Measurements from ENCODE around the gene NRIP1. TPM values are rescaled to one million over a fixed set of nuclear protein-coding genes. Genes with fewer than 3 reads are reported as not detected.

Gene NRIP1
- total and polyA plus RNA-seq, 9 of the 15 experiments (the other 6 are each of a cell fraction or from before 2014, with no cell fraction given), result 4.3 to 42.8 (median 19.6) TPM

DNA sequence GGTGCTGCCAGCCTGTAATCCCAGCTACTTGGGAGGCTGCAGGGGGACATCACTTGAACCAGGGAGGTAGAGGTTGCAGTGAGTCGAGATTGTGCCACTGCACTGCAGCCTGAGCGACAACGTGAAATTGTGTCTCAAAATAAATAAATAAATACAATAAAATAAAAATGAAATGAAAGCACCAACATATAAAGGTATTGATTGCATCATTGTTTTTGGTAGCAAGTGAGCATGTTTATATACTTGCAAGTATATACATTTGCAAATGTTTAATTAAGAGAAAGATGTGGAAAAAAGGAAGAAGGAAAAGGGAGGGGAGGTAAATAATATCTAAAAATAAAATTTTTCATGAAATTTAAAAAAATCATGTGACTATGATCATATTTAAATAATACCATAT is 32.8 kb upstream of the NRIP1 start:
- no peak overlapping the region for H3K9ac ChIP-seq (ENCODE audit: insufficient read depth in 1 of 2, low read depth in 2 of 2, low read length in 2 of 2)
- 0 out of 5 replicates have a peak, but pooled peaks cover 0 to 2% of the 10 kb centered on the region in 2 experiments for H3K27me3 ChIP-seq (ENCODE audit: control insufficient read depth in 2 of 2, insufficient read depth in 2 of 2, low read length in 2 of 2)
- BruUV-seq (replicated peaks), result no TSS peak
- POLR2A ChIA-PET, result no interaction called here
- intact Hi-C loops (cut with micrococcal nuclease), result no loop called here
- no peak for DNase-seq (ENCODE audit: extremely low read depth in 1 of 4, low spot score in 3 of 4)
- H3K4me1 ChIP-seq (replicated peaks in 1 of 2; ENCODE audit: control insufficient read depth in 2 of 2, insufficient read depth in 2 of 2, low read length in 2 of 2), result no peaks in the 10 kb centered on the region
- 30% methylated on average over 3 of the region's 3 CpGs for WGBS (ENCODE audit: insufficient coverage, low coverage, missing lambda C conversion rate)
- no peaks in the 10 kb centered on the region for H3K9me1 ChIP-seq (ENCODE audit: control insufficient read depth, insufficient read depth, low read length)
- no peak overlapping the region for H3K4me2 ChIP-seq (ENCODE audit: insufficient read depth, low read length)
- no peaks in the 10 kb centered on the region for H3K79me2 ChIP-seq (ENCODE audit: control insufficient read depth, insufficient read depth, low read length)
- no peak for ATAC-seq
- no peak for TF ChIP-seq NELFE (IDR thresholded peaks at IDR 0.05; ENCODE audit: insufficient read depth, insufficient read length)
- TF ChIP-seq, protein P1, sequence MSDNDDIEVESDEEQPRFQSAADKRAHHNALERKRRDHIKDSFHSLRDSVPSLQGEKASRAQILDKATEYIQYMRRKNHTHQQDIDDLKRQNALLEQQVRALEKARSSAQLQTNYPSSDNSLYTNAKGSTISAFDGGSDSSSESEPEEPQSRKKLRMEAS (CRISPR knock-in tag; IDR thresholded peaks at IDR 0.05), result no peak
- TF ChIP-seq, protein P2, sequence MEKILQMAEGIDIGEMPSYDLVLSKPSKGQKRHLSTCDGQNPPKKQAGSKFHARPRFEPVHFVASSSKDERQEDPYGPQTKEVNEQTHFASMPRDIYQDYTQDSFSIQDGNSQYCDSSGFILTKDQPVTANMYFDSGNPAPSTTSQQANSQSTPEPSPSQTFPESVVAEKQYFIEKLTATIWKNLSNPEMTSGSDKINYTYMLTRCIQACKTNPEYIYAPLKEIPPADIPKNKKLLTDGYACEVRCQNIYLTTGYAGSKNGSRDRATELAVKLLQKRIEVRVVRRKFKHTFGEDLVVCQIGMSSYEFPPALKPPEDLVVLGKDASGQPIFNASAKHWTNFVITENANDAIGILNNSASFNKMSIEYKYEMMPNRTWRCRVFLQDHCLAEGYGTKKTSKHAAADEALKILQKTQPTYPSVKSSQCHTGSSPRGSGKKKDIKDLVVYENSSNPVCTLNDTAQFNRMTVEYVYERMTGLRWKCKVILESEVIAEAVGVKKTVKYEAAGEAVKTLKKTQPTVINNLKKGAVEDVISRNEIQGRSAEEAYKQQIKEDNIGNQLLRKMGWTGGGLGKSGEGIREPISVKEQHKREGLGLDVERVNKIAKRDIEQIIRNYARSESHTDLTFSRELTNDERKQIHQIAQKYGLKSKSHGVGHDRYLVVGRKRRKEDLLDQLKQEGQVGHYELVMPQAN (IDR thresholded peaks at IDR 0.05; ENCODE audit: borderline replicate concordance), result no peak
- no peak for TF ChIP-seq MED1 (CRISPR knock-in tag; IDR thresholded peaks at IDR 0.05; ENCODE audit: borderline replicate concordance)
- no peak for TF ChIP-seq MAZ (CRISPR knock-in tag; conservative IDR thresholded peaks at IDR 0.05 in 1 of 2, IDR thresholded peaks at IDR 0.05 in 1 of 2)
- no peak for TF ChIP-seq ETV6 (IDR thresholded peaks at IDR 0.05; ENCODE audit: borderline replicate concordance in 1 of 2, low read depth in 2 of 2, low read length in 1 of 2)
- no peak for TF ChIP-seq ETV6 (CRISPR knock-in tag; IDR thresholded peaks at IDR 0.05; ENCODE audit: borderline replicate concordance)
- TF ChIP-seq, protein P3, sequence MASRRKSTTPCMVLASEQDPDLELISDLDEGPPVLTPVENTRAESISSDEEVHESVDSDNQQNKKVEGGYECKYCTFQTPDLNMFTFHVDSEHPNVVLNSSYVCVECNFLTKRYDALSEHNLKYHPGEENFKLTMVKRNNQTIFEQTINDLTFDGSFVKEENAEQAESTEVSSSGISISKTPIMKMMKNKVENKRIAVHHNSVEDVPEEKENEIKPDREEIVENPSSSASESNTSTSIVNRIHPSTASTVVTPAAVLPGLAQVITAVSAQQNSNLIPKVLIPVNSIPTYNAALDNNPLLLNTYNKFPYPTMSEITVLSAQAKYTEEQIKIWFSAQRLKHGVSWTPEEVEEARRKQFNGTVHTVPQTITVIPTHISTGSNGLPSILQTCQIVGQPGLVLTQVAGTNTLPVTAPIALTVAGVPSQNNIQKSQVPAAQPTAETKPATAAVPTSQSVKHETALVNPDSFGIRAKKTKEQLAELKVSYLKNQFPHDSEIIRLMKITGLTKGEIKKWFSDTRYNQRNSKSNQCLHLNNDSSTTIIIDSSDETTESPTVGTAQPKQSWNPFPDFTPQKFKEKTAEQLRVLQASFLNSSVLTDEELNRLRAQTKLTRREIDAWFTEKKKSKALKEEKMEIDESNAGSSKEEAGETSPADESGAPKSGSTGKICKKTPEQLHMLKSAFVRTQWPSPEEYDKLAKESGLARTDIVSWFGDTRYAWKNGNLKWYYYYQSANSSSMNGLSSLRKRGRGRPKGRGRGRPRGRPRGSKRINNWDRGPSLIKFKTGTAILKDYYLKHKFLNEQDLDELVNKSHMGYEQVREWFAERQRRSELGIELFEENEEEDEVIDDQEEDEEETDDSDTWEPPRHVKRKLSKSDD (conservative IDR thresholded peaks at IDR 0.05; ENCODE audit: low read length), result no peak
- TF ChIP-seq, protein P4, sequence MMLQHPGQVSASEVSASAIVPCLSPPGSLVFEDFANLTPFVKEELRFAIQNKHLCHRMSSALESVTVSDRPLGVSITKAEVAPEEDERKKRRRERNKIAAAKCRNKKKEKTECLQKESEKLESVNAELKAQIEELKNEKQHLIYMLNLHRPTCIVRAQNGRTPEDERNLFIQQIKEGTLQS (IDR thresholded peaks at IDR 0.05), result peak; percentile 54; the same call in 1 of the 2 replicates
- TF ChIP-seq, protein P4 (CRISPR knock-in tag; conservative IDR thresholded peaks at IDR 0.05), result no peak
- TF ChIP-seq CEBPG (CRISPR knock-in tag; IDR thresholded peaks at IDR 0.05), result no peak
- peak in 1 of 2 experiments; percentile 57; a peak in 2 of 4 replicates for TF ChIP-seq CEBPG (tag; conservative IDR thresholded peaks at IDR 0.05 in 1 of 2, IDR thresholded peaks at IDR 0.05 in 1 of 2)
- CTCF ChIA-PET (ENCODE audit: low intra/inter-chr PET ratio), result no interaction called here
- no peaks in the 10 kb centered on the region for H3K9me3 ChIP-seq (replicated peaks; ENCODE audit: control insufficient read depth, insufficient read depth, low read depth, low read length)
- H2AFZ ChIP-seq (ENCODE audit: low read depth, low read length), result no peak overlapping the region
- no peak overlapping the region for H3K4me3 ChIP-seq
- no peak overlapping the region for H3K27ac ChIP-seq (ENCODE audit: extremely low read depth, low read depth, low read length)
- no peaks in the 10 kb centered on the region for H3K36me3 ChIP-seq (ENCODE audit: control insufficient read depth, insufficient read depth, low read length)
- no peak for FAIRE-seq
- no peaks in the 10 kb centered on the region for H4K20me1 ChIP-seq (replicated peaks; ENCODE audit: control insufficient read depth, insufficient read depth, low read length)
- in situ Hi-C loops (cut with MboI), result no loop called here

All from K562 (cell line).